GM23338 (cell line): Measurements from ENCODE around the gene UBL7. TPM values are rescaled to one million over a fixed set of nuclear protein-coding genes. Genes with fewer than 3 reads are reported as not detected.

Experiments used
- ATAC-seq: fragments of 200-7000 bp; cut with Tn5 transposase; 3 replicates; pipeline ENCODE4 v1.9.1; 2020
- DNase-seq: peaks from one replicate; pipeline ENCODE4 v3.0.0-alpha.2; 2015; ENCODE audit warnings: low spot score
- H2AFZ ChIP-seq: fragments of 200-600 bp; sonication (generic); 2 replicates; pipeline ENCODE4 v1.8.0; 2016; ENCODE audit warnings: antibody characterized with exemption, mild to moderate bottlenecking, moderate library complexity
- H3F3A ChIP-seq: fragments of 200-600 bp; sonication (generic); replicated peaks from 2 replicates; pipeline ENCODE4 v1.8.0; 2017; ENCODE audit warnings: antibody characterized with exemption, mixed run types, low read depth
- H3K27ac ChIP-seq: fragments of 200-600 bp; sonication (generic); 2 replicates; pipeline ENCODE4 v1.6.1; 2016; ENCODE audit warnings: low read depth
- H3K27me3 ChIP-seq: fragments of 200-600 bp; sonication (generic); 2 replicates; pipeline ENCODE4 v1.8.0; 2016; ENCODE audit warnings: mild to moderate bottlenecking, mixed run types, moderate library complexity; ENCODE audit not compliant: insufficient read depth
- H3K36me3 ChIP-seq: fragments of 200-600 bp; sonication (generic); 2 replicates; pipeline ENCODE4 v1.8.0; 2016; ENCODE audit warnings: mild to moderate bottlenecking; ENCODE audit not compliant: insufficient read depth
- H3K4me1 ChIP-seq: fragments of 200-600 bp; sonication (generic); 2 replicates; pipeline ENCODE4 v1.8.0; 2016; ENCODE audit warnings: mild to moderate bottlenecking, moderate library complexity; ENCODE audit not compliant: insufficient read depth
- H3K4me2 ChIP-seq: fragments of 200-600 bp; sonication (generic); 2 replicates; pipeline ENCODE4 v1.7.1; 2017; ENCODE audit warnings: mixed run types
- H3K4me3 ChIP-seq: fragments of 200-600 bp; sonication (generic); 2 replicates; pipeline ENCODE4 v1.6.1; 2016; ENCODE audit warnings: mixed run types
- H3K79me2 ChIP-seq: fragments of 200-600 bp; sonication (generic); replicated peaks from 2 replicates; pipeline ENCODE4 v1.8.0; 2017; ENCODE audit warnings: mild to moderate bottlenecking; ENCODE audit not compliant: insufficient read depth
- H3K9me2 ChIP-seq: fragments of 200-600 bp; sonication (generic); 2 replicates; pipeline ENCODE4 v1.8.0; 2017; ENCODE audit not compliant: insufficient read depth
- H4K20me1 ChIP-seq: fragments of 200-600 bp; sonication (generic); replicated peaks from 2 replicates; pipeline ENCODE4 v1.8.0; 2017; ENCODE audit warnings: mild to moderate bottlenecking; ENCODE audit not compliant: insufficient read depth
- H3K27ac Mint-ChIP-seq: 2 replicates; pipeline ENCODE4 v1.8.0; 2020; ENCODE audit warnings: inconsistent platforms, mild to moderate bottlenecking, moderate library complexity, mixed read lengths
- H3K27me3 Mint-ChIP-seq: 3 replicates; pipeline ENCODE4 v1.8.0; 2022; ENCODE audit warnings: low read depth, mild to moderate bottlenecking, moderate library complexity, mixed read lengths, inconsistent platforms; ENCODE audit not compliant: insufficient read depth, poor library complexity
- H3K36me3 Mint-ChIP-seq: 3 replicates; pipeline ENCODE4 v1.8.0; 2021; ENCODE audit warnings: low read depth, mild to moderate bottlenecking, inconsistent platforms, moderate library complexity, mixed read lengths
- H3K4me1 Mint-ChIP-seq: 3 replicates; pipeline ENCODE4 v1.8.0; 2020; ENCODE audit warnings: mild to moderate bottlenecking, inconsistent platforms, mixed read lengths
- H3K4me3 Mint-ChIP-seq: 3 replicates; pipeline ENCODE4 v1.8.0; 2021; ENCODE audit warnings: moderate library complexity, mild to moderate bottlenecking, inconsistent platforms, mixed read lengths
- H3K9me3 Mint-ChIP-seq: 3 replicates; pipeline ENCODE4 v1.8.0; 2020; ENCODE audit warnings: moderate library complexity, mild to moderate bottlenecking, inconsistent platforms, mixed read lengths
- CREB1 ChIP-seq: fragments of 250-450 bp; sonication (Bioruptor Pico); IDR thresholded peaks from 2 replicates; pipeline ENCODE4 v1.5.0; 2020; ENCODE audit warnings: low read depth, mild to moderate bottlenecking, moderate library complexity
- CTCF ChIP-seq, 2 experiments: fragments of 200-600 bp in 1 of 2; sonication (generic) in 1 of 2; conservative IDR thresholded peaks; 2 replicates each; pipeline versions ENCODE4 v1.5.1 to v1.6.1; 2016 to 2017; ENCODE audit warnings: antibody characterized with exemption in 2 of 2, low read depth in 2 of 2, mild to moderate bottlenecking in 2 of 2, moderate library complexity in 1 of 2
- ETS1 ChIP-seq: IDR thresholded peaks from 2 replicates; pipeline ENCODE4 v1.6.1; 2016; ENCODE audit warnings: antibody characterized with exemption
- EZH2phosphoT487 ChIP-seq: fragments of 200-600 bp; sonication (generic); IDR thresholded peaks from one replicate; pipeline ENCODE4 v1.8.1; 2018; ENCODE audit warnings: antibody characterized with exemption; ENCODE audit not compliant: unreplicated experiment
- POLR2AphosphoS5 ChIP-seq: IDR thresholded peaks from 2 replicates; pipeline ENCODE4 v1.6.1; 2016; ENCODE audit warnings: antibody characterized with exemption, low read depth
- REST ChIP-seq: IDR thresholded peaks from one replicate; pipeline ENCODE4 v1.6.1; 2018; ENCODE audit warnings: antibody characterized with exemption; ENCODE audit not compliant: unreplicated experiment
- STAT1 ChIP-seq: IDR thresholded peaks from one replicate; pipeline ENCODE4 v1.6.1; 2016; ENCODE audit warnings: antibody characterized with exemption; ENCODE audit not compliant: unreplicated experiment
- ZNF114 ChIP-seq: fragments of 250-450 bp; sonication (Bioruptor Pico); IDR thresholded peaks from 2 replicates; pipeline ENCODE4 v1.5.0; 2020; ENCODE audit warnings: mild to moderate bottlenecking, moderate library complexity
- ZNF331 ChIP-seq: fragments of 250-450 bp; sonication (Bioruptor Pico); IDR thresholded peaks from 2 replicates; pipeline ENCODE4 v1.5.0; 2020; ENCODE audit warnings: low read depth, mild to moderate bottlenecking, moderate library complexity
- ZNF462 ChIP-seq: fragments of 250-450 bp; sonication (Bioruptor Pico); IDR thresholded peaks from 2 replicates; pipeline ENCODE4 v1.5.0; 2020; ENCODE audit warnings: mild to moderate bottlenecking, moderate library complexity
- polyA plus RNA-seq: library from polyadenylated mRNA; unstranded; fragments of >200 nt; fragmentation: Nextera tagmentation; extraction: Ambion mirVana; gene quantifications from 2 replicates; pipeline ENCODE4 v1.2.1, GENCODE V29; 2016
- total RNA-seq: library from RNA; depleted of rRNA; stranded (reverse); fragments of >200 nt; shearing (Covaris generic); gene quantifications from 2 replicates; pipeline ENCODE4 v1.2.3, GENCODE V29; 2014

The UBL7 gene
- total and polyA plus RNA-seq, 2 experiments from 2014 or later, result 73.7 to 99.2 TPM

GRCh38 chr15:74499366-74499765 is 38.4 kb upstream of the UBL7 start (continued):
- TF ChIP-seq CTCF (conservative IDR thresholded peaks at IDR 0.05; ENCODE audit: low read depth in 2 of 2) (no peak), EZH2phosphoT487 (no peak), REST (no peak)

- H3K9me3 Mint-ChIP-seq, result peaks cover 2% of the 10 kb centered on the region; the same call in 1 of the 3 replicates
- no peaks in the 10 kb centered on the region for H3K36me3 Mint-ChIP-seq
- no peaks in the 10 kb centered on the region for H3K36me3 ChIP-seq
- no peak overlapping the region for H3K4me3 Mint-ChIP-seq
- DNase-seq (no peak), ATAC-seq (no peak)
- no peaks in the 10 kb centered on the region for H3K9me2 ChIP-seq
- no peak overlapping the region; the same call in 1 of the 2 replicates for H3K27ac Mint-ChIP-seq
- no peaks in the 10 kb centered on the region for H3K4me1 ChIP-seq
- no peaks in the 10 kb centered on the region for H3F3A ChIP-seq
- H3K79me2 ChIP-seq, result no peaks in the 10 kb centered on the region
- no peaks in the 10 kb centered on the region; the same call in 2 of the 3 replicates for H3K4me1 Mint-ChIP-seq
- no peaks in the 10 kb centered on the region for H4K20me1 ChIP-seq
- H3K27ac ChIP-seq, result peak overlapping the region; percentile 30; the same call in 1 of the 2 replicates
- peaks cover 2% of the 10 kb centered on the region for H3K27me3 Mint-ChIP-seq
- H2AFZ ChIP-seq, result no peak overlapping the region
- no peak overlapping the region for H3K4me3 ChIP-seq
- H3K4me2 ChIP-seq, result no peak overlapping the region
- H3K27me3 ChIP-seq, result no peaks in the 10 kb centered on the region
- TF ChIP-seq ETS1 (no peak), ZNF114 (CRISPR knock-in tag) (no peak), CTCF (conservative IDR thresholded peaks at IDR 0.05; ENCODE audit: low read depth in 2 of 2) (no peak), POLR2AphosphoS5 (no peak), ZNF462 (CRISPR knock-in tag) (no peak), EZH2phosphoT487 (no peak), CREB1 (no peak), STAT1 (no peak), ZNF331 (CRISPR knock-in tag) (no peak)
Observed at GRCh38 chr15:74497584-74497983, 36.6 kb upstream of the UBL7 start.
